Smooth muscle cell (in vitro differentiated cells): ENCODE data around the gene DGCR6L. TPM values are rescaled to one million over a fixed set of nuclear protein-coding genes. Genes with fewer than 3 reads are reported as not detected.
"Not testable (repeated sequence)": the region's sequence is repeated elsewhere in the genome, so short reads cannot be mapped to it uniquely, and the experiment has no call there.

ENCODE experiments used
- DNase-seq: peaks from one replicate; lab custom pipeline; 2025; ENCODE audit not compliant: unreplicated experiment; lab: John Stamatoyannopoulos, UW
- H2AFZ ChIP-seq: fragments of 200-600 bp; sonication (generic); 2 replicates; pipeline ENCODE4 v1.6.0; 2016; ENCODE audit warnings: antibody characterized with exemption, low read depth, mild to moderate bottlenecking
- H3F3A ChIP-seq: fragments of 200-600 bp; sonication (generic); 2 replicates; pipeline ENCODE4 v1.6.0; 2017; ENCODE audit warnings: antibody characterized with exemption, low read depth
- H3K27ac ChIP-seq: fragments of 200-600 bp; sonication (generic); 2 replicates; pipeline ENCODE4 v1.5.1; 2016; ENCODE audit warnings: low read depth, mild to moderate bottlenecking
- H3K27me3 ChIP-seq: fragments of 200-600 bp; sonication (generic); 2 replicates; pipeline ENCODE4 v1.6.1; 2016; ENCODE audit warnings: low read depth, mild to moderate bottlenecking
- H3K36me3 ChIP-seq: fragments of 200-600 bp; sonication (generic); 2 replicates; pipeline ENCODE4 v1.5.1; 2016; ENCODE audit warnings: low read depth
- H3K4me1 ChIP-seq: fragments of 200-600 bp; sonication (generic); 2 replicates; pipeline ENCODE4 v1.5.1; 2016; ENCODE audit warnings: low read depth
- H3K4me2 ChIP-seq: fragments of 200-600 bp; sonication (generic); 2 replicates; pipeline ENCODE4 v1.6.0; 2016; ENCODE audit warnings: mild to moderate bottlenecking
- H3K4me3 ChIP-seq: fragments of 200-600 bp; sonication (generic); 2 replicates; pipeline ENCODE4 v1.5.1; 2016; ENCODE audit warnings: mild to moderate bottlenecking
- H3K79me2 ChIP-seq: fragments of 200-600 bp; sonication (generic); 2 replicates; pipeline ENCODE4 v1.6.0; 2016; ENCODE audit warnings: low read depth, mild to moderate bottlenecking
- H3K9ac ChIP-seq: fragments of 200-600 bp; sonication (generic); 2 replicates; pipeline ENCODE4 v1.6.0; 2016; ENCODE audit warnings: low read depth
- H3K9me3 ChIP-seq: fragments of 200-600 bp; sonication (generic); replicated peaks from 2 replicates; pipeline ENCODE4 v1.5.1; 2016; ENCODE audit warnings: low read depth
- H4K20me1 ChIP-seq: fragments of 200-600 bp; sonication (generic); 2 replicates; pipeline ENCODE4 v1.6.0; 2016; ENCODE audit warnings: low read depth
- CTCF ChIP-seq: fragments of 200-600 bp; sonication (generic); IDR thresholded peaks from 2 replicates; pipeline ENCODE4 v1.5.1; 2017; ENCODE audit warnings: borderline replicate concordance, mild to moderate bottlenecking, antibody characterized with exemption; ENCODE audit not compliant: insufficient read depth, poor library complexity, severe bottlenecking
- WGBS: methylation state at CpG from one replicate; pipeline ENCODE4 v1.1.7; 2016; ENCODE audit warnings: low lambda C conversion rate; 5-methylcytosine and 5-hydroxymethylcytosine counted together
- polyA plus RNA-seq: library from polyadenylated mRNA; unstranded; fragments of >200 nt; fragmentation: Nextera tagmentation; extraction: Ambion mirVana; gene quantifications from 2 replicates; pipeline ENCODE4 v1.2.1, GENCODE V29; 2016
- total RNA-seq: library from RNA; depleted of rRNA; stranded (reverse); fragments of >200 nt; gene quantifications from 2 replicates; pipeline ENCODE4 v1.2.3, GENCODE V29; 2014

Gene DGCR6L
- total and polyA plus RNA-seq, 2 experiments from 2014 or later = 30.3 to 77.6 TPM

GRCh38 chr22:20280866-20281265, 39.0 kb downstream of the DGCR6L start:
- WGBS = 87% methylated on average over 12 of the region's 12 CpGs
- H3K27me3 ChIP-seq = no peaks in the 10 kb centered on the region

GRCh38 chr22:20280163-20280562, 39.7 kb downstream of the DGCR6L start:
- not testable (repeated sequence) for H3F3A ChIP-seq, H3K27me3 ChIP-seq, H3K4me1 ChIP-seq, H3K4me2 ChIP-seq, H3K36me3 ChIP-seq, H3K79me2 ChIP-seq, H3K9me3 ChIP-seq, H3K27ac ChIP-seq, H3K9ac ChIP-seq, H2AFZ ChIP-seq, H3K4me3 ChIP-seq, H4K20me1 ChIP-seq, DNase-seq
- 90% methylated on average over 20 of the region's 21 CpGs for WGBS

More at GRCh38 chr22:20280866-20281265, 39.0 kb downstream of the DGCR6L start:
- H3K9me3 ChIP-seq = no peaks in the 10 kb centered on the region
- H3K79me2 ChIP-seq = no peaks in the 10 kb centered on the region
- H2AFZ ChIP-seq = no peak overlapping the region
- H3K4me3 ChIP-seq = no peak overlapping the region
- H3K36me3 ChIP-seq = no peaks in the 10 kb centered on the region
- H3F3A ChIP-seq = no peaks in the 10 kb centered on the region
- no peaks in the 10 kb centered on the region for H3K4me1 ChIP-seq
- no peak for TF ChIP-seq CTCF
- no peak overlapping the region for H3K27ac ChIP-seq
- H4K20me1 ChIP-seq = no peaks in the 10 kb centered on the region
- no peak overlapping the region for H3K9ac ChIP-seq
- no peak for DNase-seq
- no peak overlapping the region for H3K4me2 ChIP-seq

DNA sequence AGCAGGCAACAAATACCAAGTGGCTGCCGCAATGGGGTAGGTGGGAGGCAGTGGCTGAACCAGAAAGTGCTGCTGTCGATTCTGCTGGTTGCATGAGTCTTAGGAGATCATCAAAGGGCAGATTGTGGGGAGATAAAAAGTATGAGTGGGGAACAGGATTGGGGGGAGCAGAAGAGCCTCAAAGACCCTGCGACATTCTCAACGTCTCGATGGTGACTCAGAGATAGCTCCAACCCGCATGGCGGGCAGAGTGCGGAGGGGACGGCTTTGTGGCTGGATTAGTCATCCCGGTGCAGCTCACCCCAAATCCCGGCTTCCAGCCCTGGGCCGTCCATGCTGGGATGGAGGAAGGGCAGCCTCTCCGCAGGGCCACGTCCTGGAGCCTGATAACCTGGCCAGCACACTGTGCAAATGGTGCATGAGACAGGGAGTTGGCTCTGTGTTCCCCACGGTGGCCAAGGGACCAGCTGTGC, 40.2 kb downstream of the DGCR6L start:
- Histone ChIP-seq H3K9me3 (no peaks in the 10 kb centered on the region), H3K79me2 (no peaks in the 10 kb centered on the region), H3F3A (no peaks in the 10 kb centered on the region), H3K4me1 (no peaks in the 10 kb centered on the region), H3K36me3 (no peaks in the 10 kb centered on the region), H3K4me3 (no peak overlapping the region), H2AFZ (no peak overlapping the region), H3K9ac (no peak overlapping the region), H3K27ac (no peak overlapping the region), H3K27me3 (no peaks in the 10 kb centered on the region), H3K4me2 (no peak overlapping the region), H4K20me1 (no peaks in the 10 kb centered on the region)
- WGBS = 24% methylated on average over 15 of the region's 15 CpGs
- TF ChIP-seq CTCF = no peak
- DNase-seq = no peak

- DNase-seq, H3K9ac ChIP-seq, H3K79me2 ChIP-seq, H3K4me2 ChIP-seq, H3K4me1 ChIP-seq, H3K36me3 ChIP-seq, H2AFZ ChIP-seq, H3K9me3 ChIP-seq, H4K20me1 ChIP-seq, H3K27me3 ChIP-seq, H3K27ac ChIP-seq, H3K4me3 ChIP-seq, H3F3A ChIP-seq: not testable (repeated sequence)
- WGBS = 91% methylated on average over 18 of the region's 22 CpGs
These were observed 41.0 kb downstream of the DGCR6L start for GRCh38 chr22:20278726-20279490.

- H3K27me3 ChIP-seq, H4K20me1 ChIP-seq, H3K9me3 ChIP-seq, H3K9ac ChIP-seq, H3K36me3 ChIP-seq, H3K4me3 ChIP-seq, H3K4me1 ChIP-seq, H3K79me2 ChIP-seq, H2AFZ ChIP-seq, H3K4me2 ChIP-seq, H3F3A ChIP-seq, H3K27ac ChIP-seq, DNase-seq: not testable (repeated sequence)
- WGBS = 91% methylated on average over 17 of the region's 18 CpGs
These were observed 41.8 kb downstream of the DGCR6L start for GRCh38 chr22:20277936-20278635.
